Heart right ventricle (tissue), 16 donors: ENCODE measurements around the gene TMEM59L. TPM values are rescaled to one million over a fixed set of nuclear protein-coding genes. Genes with fewer than 3 reads are reported as not detected.

Experiments
- ATAC-seq, 8 donors: fragments of 200-7000 bp; cut with Tn5 transposase; one replicate each; pipeline ENCODE4 v1.9.1; 2020; ENCODE audit warnings: mild to moderate bottlenecking in 8 of 8, moderate library complexity in 8 of 8, moderate number of reproducible peaks in 1 of 8
- DNase-seq, 2 donors: peaks; one replicate each; pipeline ENCODE4 v3.0.0-alpha.2; 2020
- H3K27ac ChIP-seq, 10 donors: fragments of 200-600 bp; sonication (generic) in 2 of 10; one replicate each; pipeline versions ENCODE4 v1.5.0 to v1.8.0; 2020 to 2022; ENCODE audit warnings: mild to moderate bottlenecking in 3 of 10
- H3K27me3 ChIP-seq, 7 donors: fragments of 200-600 bp; one replicate each; pipeline ENCODE4 v1.8.0; 2021 to 2022; ENCODE audit warnings: mild to moderate bottlenecking in 2 of 7
- H3K36me3 ChIP-seq, 9 donors: fragments of 200-600 bp; sonication (generic) in 1 of 9; one replicate each; pipeline versions ENCODE4 v1.5.0 to v1.8.0; 2020 to 2022; ENCODE audit warnings: mild to moderate bottlenecking in 2 of 9
- H3K4me1 ChIP-seq, 9 donors: fragments of 200-600 bp; sonication (generic) in 1 of 9; one replicate each; pipeline versions ENCODE4 v1.5.0 to v1.8.0; 2020 to 2022; ENCODE audit warnings: mild to moderate bottlenecking in 4 of 9
- H3K4me3 ChIP-seq, 10 donors: fragments of 200-600 bp; sonication (generic) in 2 of 10; one replicate each; pipeline versions ENCODE4 v1.5.0 to v1.8.0; 2020 to 2022; ENCODE audit warnings: mild to moderate bottlenecking in 7 of 10, moderate library complexity in 2 of 10
- H3K9me3 ChIP-seq, 11 donors: fragments of 200-600 bp in 10 of 11; sonication (generic) in 2 of 11; one replicate each; pipeline versions ENCODE4 v1.5.0 to v1.8.0; 2013 to 2022; ENCODE audit warnings: mild to moderate bottlenecking in 2 of 11, control low read depth in 1 of 11, moderate library complexity in 1 of 11
- WGBS, 2 donors: extraction: QIAGEN DNeasy Blood & Tissue Kit; methylation state at CpG; one replicate each; pipeline ENCODE4 v1.1.7; 2013; ENCODE audit warnings: inconsistent platforms in 1 of 2; 5-methylcytosine and 5-hydroxymethylcytosine counted together
- intact Hi-C, 10 donors: fragments of 100-400 bp; cut with DNase I; formaldehyde crosslinking; loops; one replicate each; pipeline versions ENCODE4 v1.11.1 to v1.14.2; 2022
- polyA plus RNA-seq, 2 donors: library from polyadenylated mRNA; stranded (reverse); fragments of 200-250 nt; gene quantifications; one replicate each; pipeline ENCODE4 v1.2.3, GENCODE V29; 2013
- total RNA-seq, 10 donors: library from RNA; stranded (reverse); fragmentation: NEBNext Ultra II Directional in 3 of 10; extraction: Animal tissue kit (Norgen Biotek cat#: 25700) in 3 of 10; gene quantifications; one replicate each; pipeline versions ENCODE4 v1.2.1 to v1.2.4, GENCODE V29; 2021 to 2023
- TF ChIP-seq, protein P1 (sequence below), 9 donors: fragments of 200-600 bp; sonication (generic) in 2 of 9; IDR thresholded peaks; one replicate each; pipeline versions ENCODE4 v1.5.0 to v1.8.0; 2021 to 2022; ENCODE audit warnings: antibody characterized with exemption in 9 of 9, mild to moderate bottlenecking in 5 of 9, moderate library complexity in 1 of 9
- donor health status: Arrhythmogenic right ventricular cardiomyopathy.
- donor health status: ischemic (EF 13 %, LVEDD 7.1; RV severe dilation, severe dysfunction).
- donor health status: healthy with polysubstance abuse.
- donor health status: DM: no; HTN: yes; CAD: no.
- donor health status: DM: no; HTN: no; CAD: no.
- donor health status: ischemic (EF 25% LVEDD 6.9; RV normal size, moderate dysfunction).
- donor health status: ischemic (EF 25% LVEDD 5.7; RV mildly dilated, moderate dysfunction).
- donor health status: healthy.
- donor health status: DM: yes; HTN: yes; CAD: no.
- donor health status: Ischemic cardiomyopathy.
- donor health status: ischemic (EF 35%, LVEDD 5.7; RV mildly dilated, moderate dysfunction).
- donor health status: nonischemic (EF 11% LVEDD 7.7; RV severe dilation, severe dysfunction).
- donor health status: DM: yes; HTN: yes; CAD: no.
- donor health status: PGD.
- donor health status: ischemic (EF 29% LVEDD 5.4; RV normal size, mild dysfunction).
- donor health status: nonischemic (EF 23%, LVEDD 6.1; RV moderate dilation, normal function).

The TMEM59L gene
- total and polyA plus RNA-seq, 12 donors, result 0.13 to 13.8 (median 1.2) TPM

DNA sequence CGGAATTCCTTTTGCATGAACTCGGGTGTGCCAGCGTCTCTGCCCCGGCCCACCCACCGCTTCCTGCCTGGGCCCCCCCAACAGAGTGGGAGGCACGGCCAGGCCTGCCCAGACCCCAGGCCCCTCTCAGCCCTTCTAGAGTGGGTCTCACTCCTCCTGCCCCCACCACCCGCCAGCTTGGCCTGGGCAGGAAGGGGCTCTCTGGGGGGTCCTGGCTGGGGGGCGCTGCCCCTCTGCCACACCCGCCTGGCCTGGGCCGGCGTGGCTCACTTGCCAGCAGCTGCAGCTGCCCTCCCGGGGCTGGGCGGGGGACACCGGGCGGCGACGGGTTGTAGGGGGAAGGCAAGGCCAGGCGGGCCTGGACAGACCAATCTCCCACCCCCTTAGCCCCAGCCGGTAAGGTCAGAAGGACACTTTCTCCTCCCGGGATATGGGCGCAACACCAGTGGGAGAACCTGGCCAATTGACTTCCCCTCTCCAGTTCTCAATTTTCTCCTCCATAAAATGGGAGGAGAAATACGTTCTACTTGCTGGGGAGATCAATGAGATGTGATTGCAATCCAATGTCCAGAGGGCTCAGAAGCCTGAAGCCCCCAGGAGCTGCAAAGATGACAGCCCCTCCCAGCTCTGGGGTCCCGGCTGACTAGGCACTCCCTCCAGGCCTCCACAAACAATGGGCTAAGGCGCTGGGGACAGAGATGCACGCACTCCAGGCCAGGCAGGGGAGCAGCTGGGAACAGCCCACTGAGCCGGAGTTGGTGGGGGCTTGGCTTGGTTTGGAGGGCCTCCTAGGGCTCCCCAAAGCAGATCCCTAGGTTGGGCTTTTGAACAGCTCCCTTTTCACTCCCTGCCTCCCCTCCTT lies 8.5 kb upstream of the TMEM59L start:
- H3K27me3 ChIP-seq, result peaks cover 32 to 96% (median 90%) of the 10 kb centered on the region in 7 donors
- DNase-seq (no peak), ATAC-seq (peak in 2 of 8 donors; percentile 27 to 29)
- H3K4me3 ChIP-seq, result peak overlapping the region in 4 of 10 donors; percentile 9 to 27 (median 15)
- no peaks in the 10 kb centered on the region for H3K36me3 ChIP-seq
- TF ChIP-seq, protein P1, sequence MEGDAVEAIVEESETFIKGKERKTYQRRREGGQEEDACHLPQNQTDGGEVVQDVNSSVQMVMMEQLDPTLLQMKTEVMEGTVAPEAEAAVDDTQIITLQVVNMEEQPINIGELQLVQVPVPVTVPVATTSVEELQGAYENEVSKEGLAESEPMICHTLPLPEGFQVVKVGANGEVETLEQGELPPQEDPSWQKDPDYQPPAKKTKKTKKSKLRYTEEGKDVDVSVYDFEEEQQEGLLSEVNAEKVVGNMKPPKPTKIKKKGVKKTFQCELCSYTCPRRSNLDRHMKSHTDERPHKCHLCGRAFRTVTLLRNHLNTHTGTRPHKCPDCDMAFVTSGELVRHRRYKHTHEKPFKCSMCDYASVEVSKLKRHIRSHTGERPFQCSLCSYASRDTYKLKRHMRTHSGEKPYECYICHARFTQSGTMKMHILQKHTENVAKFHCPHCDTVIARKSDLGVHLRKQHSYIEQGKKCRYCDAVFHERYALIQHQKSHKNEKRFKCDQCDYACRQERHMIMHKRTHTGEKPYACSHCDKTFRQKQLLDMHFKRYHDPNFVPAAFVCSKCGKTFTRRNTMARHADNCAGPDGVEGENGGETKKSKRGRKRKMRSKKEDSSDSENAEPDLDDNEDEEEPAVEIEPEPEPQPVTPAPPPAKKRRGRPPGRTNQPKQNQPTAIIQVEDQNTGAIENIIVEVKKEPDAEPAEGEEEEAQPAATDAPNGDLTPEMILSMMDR (IDR thresholded peaks at IDR 0.05), result no peak
- H3K4me1 ChIP-seq, result peaks cover 5 to 40% (median 22%) of the 10 kb centered on the region in 9 donors
- intact Hi-C loops, result loop anchor here in 4 of 10 donors (2.0 to 10.0 kb wide), 4 partner anchors 29 to 258 kb away; no protein-coding TSS in a partner anchor
- H3K27ac ChIP-seq, result peak overlapping the region in 1 of 10 donors; percentile 7
- H3K9me3 ChIP-seq, result no peaks in the 10 kb centered on the region
- 13 to 14% methylated on average over 22 to 26 of the region's 26 CpGs for WGBS, 2 donors

DNA sequence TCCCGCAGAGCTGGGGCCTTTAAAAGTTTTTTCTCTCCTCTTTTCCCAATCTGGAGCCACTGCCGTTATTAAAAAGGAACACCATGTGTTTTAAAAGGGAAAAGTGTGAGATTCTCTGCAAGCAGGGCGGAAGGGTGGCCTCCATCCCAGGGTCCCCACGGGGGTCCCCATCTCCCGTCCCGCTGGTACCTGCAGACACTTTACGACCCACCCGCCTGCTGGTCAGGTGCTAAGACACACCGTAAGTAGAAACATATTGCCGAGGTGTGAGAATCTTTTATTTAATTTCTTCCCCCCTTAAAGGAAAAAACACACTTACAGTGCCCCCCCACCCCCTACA lies 7.9 kb upstream of the TMEM59L start:
- Histone ChIP-seq H3K27me3 (peaks cover 32 to 96% (median 90%) of the 10 kb centered on the region in 7 donors), H3K4me3 (peak overlapping the region in 1 of 10 donors; percentile 35), H3K9me3 (no peaks in the 10 kb centered on the region), H3K4me1 (peaks cover 5 to 40% (median 22%) of the 10 kb centered on the region in 9 donors), H3K27ac (no peak overlapping the region), H3K36me3 (no peaks in the 10 kb centered on the region)
- WGBS, 2 donors, result 10% methylated on average over 10 of the region's 10 CpGs
- no peak for ATAC-seq
- TF ChIP-seq, protein P1 (IDR thresholded peaks at IDR 0.05), result no peak
- no peak for DNase-seq
- intact Hi-C loops, result loop anchor here in 5 of 10 donors (2.0 to 10.0 kb wide), 5 partner anchors 28 to 258 kb away; no protein-coding TSS in a partner anchor

DNA sequence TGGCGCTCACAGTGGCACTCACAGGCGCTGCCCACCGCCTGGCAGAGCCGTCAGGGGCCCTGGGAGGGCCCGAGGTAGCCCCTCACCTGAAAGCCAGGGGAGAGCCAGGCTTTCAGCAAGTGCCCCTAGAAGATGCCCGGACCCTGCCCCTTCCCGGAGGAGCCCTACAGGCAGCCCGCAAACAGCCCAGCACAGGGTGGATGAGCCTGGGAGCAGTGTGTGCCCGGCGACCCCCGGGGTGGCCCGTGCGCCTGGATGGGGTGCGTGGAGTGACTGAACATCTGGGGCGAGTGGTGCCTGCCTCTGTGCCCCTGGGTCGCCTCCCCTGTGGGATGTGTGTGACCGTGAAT lies 7.5 kb upstream of the TMEM59L start:
- H3K27me3 ChIP-seq, result peaks cover 32 to 96% (median 94%) of the 10 kb centered on the region in 7 donors
- TF ChIP-seq, protein P1 (IDR thresholded peaks at IDR 0.05), result no peak
- H3K4me1 ChIP-seq, result peaks cover 5 to 40% (median 22%) of the 10 kb centered on the region in 9 donors
- H3K27ac ChIP-seq, result peak overlapping the region in 2 of 10 donors; percentile 1
- no peaks in the 10 kb centered on the region for H3K9me3 ChIP-seq
- intact Hi-C loops, result loop anchor here in 4 of 10 donors (2.0 to 10.0 kb wide), 4 partner anchors 28 to 240 kb away; no protein-coding TSS in a partner anchor
- H3K36me3 ChIP-seq, result no peaks in the 10 kb centered on the region
- H3K4me3 ChIP-seq, result peak overlapping the region in 4 of 10 donors; percentile 10 to 35 (median 26)
- 8 to 10% methylated on average over 17 of the region's 17 CpGs for WGBS, 2 donors
- DNase-seq, result no peak
- no peak for ATAC-seq

DNA sequence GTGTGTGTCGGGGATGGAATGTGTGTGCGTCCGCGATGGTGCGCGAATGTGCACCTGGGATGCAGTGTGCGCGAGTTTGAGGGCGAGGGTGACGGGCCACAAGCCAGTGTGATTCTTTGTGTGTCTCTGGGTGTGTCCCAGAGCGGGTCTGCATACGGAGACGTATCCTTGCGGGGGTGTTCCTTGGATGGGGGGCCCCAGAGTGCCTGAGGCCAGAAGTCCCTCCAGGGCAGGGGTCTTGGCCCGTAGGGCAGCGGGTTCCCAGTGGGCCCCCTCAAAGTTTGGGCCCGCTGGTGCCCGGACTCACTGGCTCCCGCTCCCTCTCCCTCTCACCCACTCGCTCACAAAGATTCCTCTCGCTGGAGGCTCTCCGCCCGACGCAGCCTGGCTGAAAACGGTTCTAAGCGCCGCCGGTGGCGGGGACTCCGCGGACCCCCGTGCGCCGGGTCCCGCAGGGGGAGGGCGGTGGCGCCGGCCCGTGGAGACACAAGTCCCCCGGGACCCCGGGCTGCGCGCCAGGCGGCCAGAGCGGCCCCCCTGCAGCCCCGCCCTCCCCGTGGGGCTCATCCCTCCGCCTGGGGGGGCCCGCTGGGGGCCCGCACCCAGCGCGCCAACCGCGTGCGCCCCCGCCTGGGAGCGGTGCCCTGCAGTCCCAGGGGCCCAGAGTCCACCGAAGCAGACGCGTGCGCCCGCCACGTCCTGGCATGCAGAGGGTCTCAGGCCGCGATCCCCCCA lies 7.0 kb upstream of the TMEM59L start:
- Histone ChIP-seq H3K36me3 (no peaks in the 10 kb centered on the region), H3K9me3 (no peaks in the 10 kb centered on the region), H3K4me1 (peaks cover 9 to 45% (median 26%) of the 10 kb centered on the region in 9 donors), H3K4me3 (peak overlapping the region in 8 of 10 donors; percentile 10 to 35 (median 26)), H3K27me3 (peaks cover 35 to 96% (median 94%) of the 10 kb centered on the region in 7 donors), H3K27ac (peak overlapping the region in 2 of 10 donors; percentile 1 to 36)
- WGBS, 2 donors, result 2% methylated on average over 65 of the region's 65 CpGs
- peak in 1 of 8 donors; percentile 15 for ATAC-seq
- DNase-seq, result no peak
- intact Hi-C loops, result loop anchor here in 4 of 10 donors (2.0 to 10.0 kb wide), 4 partner anchors 27 to 239 kb away; no protein-coding TSS in a partner anchor
- TF ChIP-seq, protein P1 (IDR thresholded peaks at IDR 0.05), result no peak
